HG03432 (cell line): ENCODE data around the gene ADI1.

Experiments
- ATAC-seq: cut with Tn5 transposase; IDR thresholded peaks from one replicate; pipeline ENCODE4 v1.9.1; 2021; ENCODE audit warnings: mild to moderate bottlenecking, moderate library complexity; ENCODE audit not compliant: unreplicated experiment

Gene ADI1

DNA sequence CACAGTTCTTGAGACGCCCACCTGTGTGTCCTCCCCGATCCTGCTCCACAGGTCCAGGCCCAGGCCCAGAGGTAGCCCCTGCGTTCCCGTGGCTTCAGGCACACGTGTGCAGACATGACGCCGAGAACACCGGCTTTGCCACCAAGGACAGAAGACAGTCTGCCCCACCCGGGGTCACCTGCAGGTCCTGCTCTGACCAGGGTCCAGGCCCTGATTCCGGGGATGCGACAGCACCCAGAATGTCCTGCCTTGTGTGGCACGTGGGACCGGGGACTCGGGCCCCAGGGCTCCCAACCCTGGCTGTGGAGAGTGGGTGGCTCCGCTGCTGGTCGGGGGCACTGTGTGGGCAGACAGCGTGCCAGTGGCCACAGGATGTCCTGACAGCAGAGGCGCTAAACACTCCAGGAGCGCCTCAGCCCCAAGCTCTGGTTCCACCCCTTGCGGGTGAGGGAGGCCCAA lies 36.9 kb downstream of the ADI1 start:
- no peak for ATAC-seq

DNA sequence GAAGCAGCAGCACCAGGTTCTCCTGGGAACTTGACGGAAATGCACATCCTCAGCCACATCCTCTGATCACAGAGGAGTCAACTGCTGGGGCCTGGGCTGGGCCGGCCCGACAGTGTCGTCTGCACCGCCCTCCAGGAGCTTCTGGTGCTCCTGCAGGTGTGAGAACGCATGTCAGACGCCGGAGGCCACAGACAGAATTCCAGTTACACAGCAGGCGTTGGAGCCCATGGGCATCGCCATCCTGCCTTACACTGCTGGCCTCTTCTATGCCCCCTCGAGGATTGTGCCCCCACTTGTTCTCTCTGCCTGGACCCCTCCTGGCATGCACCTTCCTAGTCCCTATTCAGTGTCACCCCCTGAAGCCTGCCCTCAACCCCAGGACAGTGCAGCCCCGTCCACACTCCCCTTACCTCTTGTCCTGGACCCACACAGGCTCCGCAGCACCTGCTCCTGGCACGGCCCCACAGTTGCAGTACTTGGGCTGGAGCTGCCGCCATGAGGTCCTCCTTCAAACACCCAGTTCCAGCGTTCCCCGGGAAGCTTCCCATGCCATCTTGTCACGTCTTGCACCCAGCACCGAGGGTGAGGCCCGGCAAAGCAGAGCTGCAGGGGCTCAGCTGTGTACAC lies 37.5 kb downstream of the ADI1 start:
- ATAC-seq = no peak

DNA sequence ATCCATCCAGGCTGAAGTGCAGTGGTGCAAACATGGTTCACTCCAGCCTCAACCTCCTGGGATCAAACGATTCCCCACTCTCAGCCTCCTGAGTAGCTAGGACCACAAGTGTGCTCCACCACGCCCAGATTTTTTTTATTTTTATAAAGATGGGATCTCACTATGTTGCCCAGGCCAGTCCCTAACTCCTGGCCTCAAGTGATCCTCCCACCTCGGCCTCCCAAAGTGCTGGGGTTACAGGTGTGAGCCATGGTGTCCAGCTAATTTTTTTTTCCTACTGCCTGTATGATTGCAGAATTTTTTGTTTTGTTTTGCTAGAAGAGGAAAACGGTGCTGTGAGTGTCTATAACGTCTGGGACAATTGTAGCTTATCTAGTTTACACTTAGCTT lies 38.3 kb downstream of the ADI1 start:
- no peak for ATAC-seq

DNA sequence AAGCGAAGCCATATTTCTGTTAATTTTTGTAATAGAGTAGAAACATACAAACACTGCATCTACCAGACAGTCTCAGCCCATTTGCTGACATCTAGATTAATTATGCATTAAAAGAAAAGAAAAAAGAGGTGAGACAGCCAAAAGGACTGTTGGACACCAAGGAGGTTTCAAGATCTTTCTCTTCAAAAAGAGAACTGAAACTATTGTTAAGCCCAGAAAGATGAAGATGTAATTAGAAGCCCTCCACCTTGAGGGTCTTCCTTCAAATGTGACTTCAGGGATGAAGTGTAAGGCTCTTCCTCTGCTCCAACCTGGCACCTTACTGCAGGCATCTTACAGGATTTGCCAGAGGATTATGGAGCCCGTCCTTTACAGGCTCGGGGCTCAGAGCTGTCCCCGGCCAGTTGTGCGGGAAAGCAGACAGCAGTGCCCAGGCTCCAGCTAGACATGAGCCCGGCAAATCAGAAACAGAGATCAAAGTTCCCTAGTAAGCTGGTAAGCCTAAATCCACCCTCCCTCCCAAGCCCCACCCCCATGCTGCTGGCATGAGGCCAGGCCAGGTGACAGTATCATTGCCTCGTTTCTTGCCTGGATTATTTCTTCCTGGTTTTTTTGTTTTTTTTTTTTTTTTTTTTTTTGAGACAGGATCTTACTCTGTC lies 38.9 kb downstream of the ADI1 start:
- peak; percentile 35 for ATAC-seq

DNA sequence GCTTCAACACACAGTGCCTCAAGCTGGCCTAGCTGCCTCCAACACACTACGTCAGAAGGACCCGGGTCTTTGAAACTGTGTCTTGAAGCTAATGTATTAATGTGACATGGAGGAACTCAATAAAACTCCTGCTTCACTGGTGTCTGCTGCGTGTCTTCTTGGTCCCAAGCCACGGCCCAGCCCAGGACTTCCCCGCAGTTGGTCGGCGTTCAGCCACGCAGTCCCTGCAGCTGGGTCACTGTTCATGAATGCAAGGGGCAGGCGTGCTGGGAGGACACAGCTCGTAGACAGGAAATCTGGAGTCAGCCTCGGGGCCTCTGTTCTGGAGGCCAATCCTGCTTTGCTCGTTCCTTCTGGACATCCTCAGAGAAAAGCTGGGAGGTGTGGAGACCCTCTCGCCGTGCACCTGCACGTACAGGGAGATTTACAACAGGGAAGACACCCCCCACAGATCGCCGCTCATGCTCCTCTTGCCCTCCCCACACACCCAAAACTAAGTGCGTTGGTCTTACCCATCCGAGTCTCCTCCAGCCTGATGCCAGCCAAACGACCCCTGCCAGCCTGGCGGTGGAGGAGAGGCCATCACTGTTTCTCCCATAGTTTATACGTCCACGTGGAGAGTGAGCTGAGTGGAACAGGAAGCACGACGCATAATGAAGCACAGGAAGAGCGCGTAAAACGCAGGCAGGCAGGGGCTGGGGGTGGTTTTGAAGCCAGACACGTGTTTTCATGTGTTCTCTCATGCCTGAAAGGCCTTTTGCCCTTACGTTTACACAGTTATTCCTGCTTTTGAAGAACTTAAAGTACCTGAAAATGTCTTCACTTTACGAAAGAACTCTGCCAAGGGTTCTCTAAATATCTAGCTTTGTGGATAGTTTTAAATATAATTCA lies 39.7 kb downstream of the ADI1 start:
- no peak for ATAC-seq

DNA sequence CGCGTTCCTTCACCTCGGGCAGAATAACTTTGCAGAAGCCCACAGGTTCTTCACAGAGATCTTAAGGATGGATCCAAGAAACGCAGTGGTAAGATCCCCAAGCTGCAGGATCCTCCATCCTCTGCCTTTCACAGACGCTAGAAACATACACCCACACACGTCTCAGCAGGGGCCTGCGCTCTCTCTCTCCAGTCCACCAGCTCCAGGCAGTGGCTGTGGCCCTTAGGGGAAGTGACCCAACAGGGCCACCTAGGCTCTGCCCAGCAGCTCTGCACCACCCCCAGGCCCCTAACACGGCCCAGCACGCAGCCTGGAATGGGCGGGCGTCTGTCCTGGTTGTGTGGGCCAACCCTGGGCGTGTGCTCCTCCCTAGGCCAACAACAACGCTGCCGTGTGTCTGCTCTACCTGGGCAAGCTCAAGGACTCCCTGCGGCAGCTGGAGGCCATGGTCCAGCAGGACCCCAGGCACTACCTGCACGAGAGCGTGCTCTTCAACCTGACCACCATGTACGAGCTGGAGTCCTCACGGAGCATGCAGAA lies 40.4 kb downstream of the ADI1 start:
- ATAC-seq = no peak

DNA sequence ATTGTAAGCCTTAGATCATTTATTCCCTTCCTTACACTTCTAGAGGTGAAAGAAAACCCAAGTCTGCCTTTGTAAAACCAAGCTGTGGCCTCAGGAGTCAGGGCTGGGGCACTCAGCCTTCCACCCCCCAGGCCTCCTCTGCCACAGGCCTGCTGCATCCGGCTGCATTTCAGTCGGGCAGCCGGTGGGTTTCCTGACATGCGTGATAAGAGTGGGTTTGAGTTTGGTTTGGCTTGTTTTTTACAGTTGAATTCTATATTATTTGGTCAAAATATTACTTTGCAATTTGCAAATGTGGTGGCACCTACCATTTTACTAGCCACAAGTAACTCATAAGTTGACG lies 42.4 kb downstream of the ADI1 start:
- ATAC-seq = no peak

DNA sequence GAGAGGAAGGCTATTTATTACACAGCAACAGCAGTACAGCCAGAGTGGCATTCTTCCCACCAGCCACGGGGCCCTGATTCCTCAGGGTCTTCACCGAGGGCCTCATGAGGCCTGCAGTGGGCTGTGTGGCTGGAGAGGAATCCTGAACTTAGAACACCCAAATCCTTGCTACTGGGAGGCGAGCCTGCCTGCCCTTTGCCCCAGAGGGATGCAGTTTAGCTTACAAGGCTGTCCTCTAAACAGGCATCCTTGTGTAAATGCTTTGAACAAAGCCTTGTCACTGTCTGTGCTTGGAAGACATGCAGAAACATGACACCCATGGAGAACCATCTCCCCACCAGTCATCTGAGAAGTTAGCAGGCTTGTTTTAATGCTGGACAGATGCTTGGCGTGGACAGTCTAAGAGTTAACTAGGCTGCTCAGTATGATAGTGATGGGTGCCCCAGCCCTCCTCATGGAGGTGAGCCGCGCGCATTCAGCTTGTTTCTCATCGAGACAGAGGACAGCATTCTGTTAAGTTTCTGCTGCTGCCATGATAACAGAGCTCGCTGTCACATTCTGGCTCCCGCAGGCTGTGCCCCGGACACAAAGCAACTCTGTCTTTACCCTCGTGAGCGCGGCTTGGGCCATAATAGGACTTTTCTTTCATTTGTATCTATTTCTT lies 42.9 kb downstream of the ADI1 start:
- no peak for ATAC-seq

DNA sequence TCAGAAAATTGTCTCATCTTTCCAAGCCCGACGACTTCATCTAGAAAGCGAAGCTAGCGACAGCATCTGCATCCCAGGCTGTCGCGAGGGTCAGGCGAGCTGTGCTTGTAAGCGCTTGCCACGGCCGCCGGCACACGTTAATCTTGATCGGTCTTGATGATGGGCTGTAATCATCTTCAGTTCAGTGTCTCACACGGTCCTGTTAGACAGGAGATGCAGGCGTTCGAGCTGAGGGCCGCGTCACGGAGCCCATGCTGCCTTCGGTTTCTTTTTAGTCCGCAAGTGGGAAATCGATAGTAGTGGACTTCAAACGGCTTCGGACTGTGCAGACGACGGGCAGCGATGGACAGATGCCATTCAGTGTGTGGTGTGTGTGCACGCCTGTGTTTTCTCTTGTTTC lies 43.6 kb downstream of the ADI1 start:
- ATAC-seq = no peak

DNA sequence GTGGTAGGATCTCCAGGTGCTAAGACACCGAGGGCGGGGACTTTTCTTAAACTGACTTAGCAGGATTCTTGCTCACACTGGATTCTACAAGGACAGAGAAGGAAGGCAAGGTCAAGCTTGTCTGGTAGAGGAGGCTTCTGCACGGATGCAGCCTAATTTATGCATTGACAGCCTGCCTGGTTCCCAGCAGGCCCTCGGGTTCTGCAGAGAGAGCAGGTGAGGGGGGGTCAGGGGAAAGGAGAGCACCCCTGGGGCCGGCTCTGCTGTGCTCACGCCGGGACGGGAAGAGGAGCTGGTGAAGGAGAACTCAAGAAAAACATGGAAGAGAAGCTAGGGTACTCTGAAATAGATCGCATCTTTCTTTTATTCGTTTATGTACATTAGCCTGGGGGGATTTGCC lies 46.4 kb downstream of the ADI1 start:
- no peak for ATAC-seq

DNA sequence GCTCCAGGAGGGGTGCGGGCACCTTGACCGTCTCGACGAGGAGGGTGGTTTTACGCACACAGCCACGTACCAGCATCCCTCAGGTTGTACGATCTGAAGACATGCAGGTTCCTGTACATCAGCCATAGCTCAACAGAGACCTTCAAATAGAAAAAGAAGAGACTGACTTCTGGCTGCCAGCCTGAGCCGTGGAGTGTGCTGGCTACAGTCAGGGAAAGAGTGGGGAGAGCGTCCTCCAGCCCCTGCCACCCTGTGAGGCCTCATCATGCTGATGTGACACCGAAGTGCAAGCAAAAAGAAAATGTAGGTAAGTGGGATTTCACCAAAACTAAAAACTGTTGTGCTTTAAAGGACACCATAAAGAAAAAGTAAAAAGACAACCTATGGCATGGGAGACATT lies 47.0 kb downstream of the ADI1 start:
- no peak for ATAC-seq

DNA sequence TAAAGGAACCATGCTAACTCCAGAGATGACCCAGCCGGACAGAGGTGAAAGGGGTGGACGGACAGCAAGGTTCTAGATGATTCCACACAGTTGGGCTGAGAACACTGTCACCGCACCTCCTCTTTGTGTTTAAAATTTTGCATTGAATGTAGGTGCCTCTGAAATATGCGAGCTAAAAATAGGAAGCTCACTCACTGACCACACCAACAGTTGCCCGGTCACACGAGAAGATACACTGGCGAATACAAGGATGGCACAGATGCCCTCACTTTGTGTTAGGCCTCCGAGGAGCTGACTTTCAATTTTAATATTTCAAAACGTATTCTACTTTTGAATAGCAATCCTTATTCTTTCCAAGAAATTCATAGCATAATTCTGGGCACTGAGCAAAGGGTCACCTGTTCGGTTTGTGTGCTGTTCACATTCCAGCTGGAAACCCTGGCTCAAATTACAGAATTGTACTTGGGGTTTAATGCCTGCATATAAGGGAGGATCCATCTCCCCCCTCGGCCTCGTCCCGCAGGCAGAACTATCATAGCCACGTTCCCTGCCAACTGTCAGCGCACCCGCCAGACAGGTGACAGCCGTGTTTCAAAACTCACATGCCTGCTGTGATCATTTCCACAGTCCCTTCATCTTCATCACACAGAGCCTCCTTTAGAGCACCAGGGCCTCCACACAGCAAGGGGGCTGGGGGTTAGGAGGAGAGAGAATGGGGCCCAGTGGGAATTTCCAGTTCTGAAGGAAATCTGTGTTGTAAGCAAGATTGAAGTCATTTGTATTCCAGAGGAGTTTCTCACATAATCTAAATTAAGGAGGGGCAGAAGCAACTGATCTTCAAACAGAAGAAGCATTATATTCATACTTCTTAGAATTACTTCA lies 48.2 kb downstream of the ADI1 start:
- no peak for ATAC-seq

DNA sequence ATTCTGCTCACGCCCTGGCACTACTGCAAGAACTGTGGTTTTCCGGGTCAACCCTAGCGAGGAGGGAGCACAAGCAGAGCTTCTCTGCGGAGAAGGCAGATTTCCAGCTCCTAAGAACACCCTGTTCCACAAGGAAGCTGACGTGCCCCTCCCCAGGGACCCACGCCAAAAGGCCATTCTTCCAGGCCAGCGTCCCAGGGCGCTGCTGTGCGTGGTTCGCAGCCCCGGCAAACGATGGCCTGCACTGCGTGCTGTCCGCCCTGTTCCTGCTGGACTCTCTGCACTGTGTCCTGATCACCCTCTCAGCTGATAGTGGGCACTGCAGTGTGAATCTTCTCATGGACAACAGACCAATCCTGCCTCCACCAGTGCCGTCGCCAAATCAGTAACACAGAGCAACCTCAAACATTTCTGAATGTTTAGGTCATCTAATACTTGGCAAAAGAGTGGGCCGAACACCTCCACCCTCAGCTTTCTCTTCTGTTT lies 49.1 kb downstream of the ADI1 start:
- no peak for ATAC-seq

DNA sequence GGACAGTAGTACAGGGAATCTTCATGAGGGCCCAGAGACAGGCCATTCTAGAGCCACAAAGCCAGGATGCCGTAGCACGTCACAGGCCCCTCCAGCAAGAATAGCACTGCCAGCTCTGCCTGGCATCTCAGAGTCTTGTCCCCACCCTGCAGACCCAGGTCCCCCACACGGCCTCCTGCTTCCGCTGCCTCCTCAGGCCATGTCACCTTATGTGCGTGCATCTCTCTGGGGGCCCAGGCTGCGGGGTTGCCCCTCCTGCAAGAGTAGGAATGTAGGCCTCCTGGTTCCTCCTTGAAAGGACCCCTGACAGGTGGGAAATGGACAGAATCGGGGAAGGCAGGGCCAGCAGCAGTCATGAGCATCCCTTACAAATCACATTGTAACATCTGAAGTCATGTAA lies 49.8 kb downstream of the ADI1 start:
- ATAC-seq = no peak

DNA sequence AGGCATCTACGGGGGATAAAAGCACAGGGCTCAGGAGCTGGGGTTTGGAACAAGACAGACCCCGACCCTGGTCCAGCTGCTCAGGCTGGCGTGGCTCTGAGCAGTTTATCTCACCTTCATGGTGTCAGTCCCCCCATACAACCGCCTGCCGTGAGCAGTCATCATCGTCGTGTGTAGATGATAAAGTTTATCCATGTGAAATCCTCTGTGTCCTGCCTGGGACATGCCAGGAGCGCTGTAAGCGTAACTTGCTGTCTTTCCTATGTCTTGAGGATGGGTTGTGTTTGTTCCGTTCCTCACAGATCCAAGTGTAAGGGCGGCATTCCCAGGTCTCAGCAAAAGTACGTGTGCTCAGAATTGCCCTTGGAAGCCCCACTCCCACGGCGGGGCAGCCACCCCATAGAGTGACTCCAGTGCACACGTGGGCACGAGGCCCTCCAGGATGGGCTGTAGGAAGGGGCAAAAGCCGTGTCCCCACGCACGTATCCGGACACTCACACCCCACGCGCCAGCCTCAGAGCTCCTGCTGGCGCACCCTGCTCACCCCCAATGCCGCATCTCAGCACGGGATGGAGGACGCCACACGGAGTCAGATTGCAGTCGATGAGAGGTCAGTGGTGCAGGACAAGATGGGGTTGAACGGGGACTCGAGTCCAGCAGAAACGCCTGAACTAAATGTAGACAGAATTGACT lies 50.9 kb downstream of the ADI1 start:
- no peak for ATAC-seq

DNA sequence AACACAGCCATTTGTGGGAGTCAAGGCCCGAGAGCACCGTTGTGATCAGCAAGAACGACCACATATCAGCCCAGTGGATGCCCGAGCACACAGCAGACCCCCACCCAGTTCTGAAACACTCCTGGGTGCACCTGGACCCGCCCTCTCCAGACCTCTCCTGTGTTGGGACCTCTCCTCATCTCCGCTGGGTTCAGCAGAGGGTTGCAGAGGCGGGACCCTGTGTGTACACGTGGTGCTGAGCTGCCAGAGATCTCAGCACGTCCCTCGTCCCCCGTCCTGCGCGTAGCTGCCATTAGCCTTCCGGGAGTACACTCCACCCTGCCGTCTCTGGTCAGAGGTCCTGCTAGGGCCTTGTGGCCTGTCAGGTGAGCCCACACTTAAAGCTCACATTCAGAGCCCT lies 51.7 kb downstream of the ADI1 start:
- no peak for ATAC-seq

DNA sequence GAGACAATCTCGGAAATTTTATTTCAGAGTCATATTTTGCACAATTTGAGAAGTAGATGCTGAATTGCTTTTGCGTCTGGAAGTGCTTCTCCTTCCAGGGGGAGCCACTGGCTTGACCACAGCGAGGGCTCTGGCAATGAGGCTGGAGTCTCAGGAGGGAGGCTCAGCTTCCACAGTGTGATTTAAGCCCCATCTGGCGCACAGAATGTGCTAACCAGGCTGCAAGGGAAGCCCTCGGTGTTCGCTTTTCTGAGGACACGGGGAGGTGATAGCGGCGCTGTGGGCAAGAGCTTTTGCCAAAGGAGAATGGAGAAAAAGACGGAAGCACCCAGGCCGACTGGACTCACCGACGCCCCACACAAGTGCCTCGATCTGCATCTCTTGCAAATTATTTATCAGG lies 52.4 kb downstream of the ADI1 start:
- ATAC-seq = no peak

DNA sequence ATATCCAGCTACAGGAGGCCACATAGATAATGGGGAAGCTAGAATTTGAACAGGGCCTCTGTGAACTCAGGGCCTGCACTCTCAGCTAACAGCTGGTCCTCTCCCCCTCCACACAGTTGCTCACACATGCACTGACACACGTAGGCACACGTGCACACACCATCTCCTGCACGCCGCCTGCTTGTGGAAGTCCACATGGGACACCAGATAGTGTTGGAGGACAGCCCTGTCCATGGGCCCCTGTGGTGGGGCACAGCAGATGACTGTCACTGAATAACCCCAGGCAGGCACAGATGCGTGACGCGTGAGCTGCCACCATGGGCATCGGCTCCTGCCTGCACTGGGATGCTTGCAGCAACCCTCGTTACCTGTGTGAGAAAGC lies 52.9 kb downstream of the ADI1 start:
- ATAC-seq = no peak

DNA sequence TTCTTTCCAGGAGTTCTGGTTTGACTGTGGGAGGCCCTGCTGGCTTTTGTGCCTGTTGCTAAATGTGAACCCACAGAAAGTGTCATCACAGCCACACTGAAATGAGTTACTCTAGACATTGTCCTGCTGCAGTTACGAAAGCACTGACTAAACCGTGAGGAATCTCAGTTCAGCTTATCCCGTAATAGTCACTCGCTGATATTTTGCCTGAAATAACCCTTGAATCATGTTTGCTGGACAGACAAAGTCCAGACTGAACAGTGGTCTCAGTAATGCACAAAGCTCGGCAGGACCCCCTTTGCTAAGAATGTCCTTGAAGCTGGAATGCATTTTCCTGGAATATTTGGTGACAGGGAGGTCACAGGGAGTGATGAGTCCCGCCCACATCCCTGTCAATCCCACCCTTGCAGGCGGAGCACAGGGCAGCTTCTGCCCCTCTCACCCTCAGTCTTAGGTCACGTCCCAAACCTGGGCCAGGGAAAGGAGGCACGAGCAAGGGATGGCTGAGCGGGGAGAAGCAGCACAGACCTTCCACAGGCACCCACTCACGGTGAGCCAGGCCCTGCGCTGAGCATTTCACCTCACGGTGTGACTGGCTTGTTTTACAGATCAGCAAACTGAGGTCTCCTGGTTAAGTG lies 53.4 kb downstream of the ADI1 start:
- no peak for ATAC-seq
